ES-I3 (cell line): ENCODE measurements around the gene NACAD.

Experiments
- H3K36me3 ChIP-seq: 2 replicates; pipeline ENCODE4 v1.6.1; 2013; ENCODE audit warnings: mild to moderate bottlenecking, low read length, control low read depth, moderate library complexity; ENCODE audit not compliant: insufficient read depth
- H3K4me1 ChIP-seq: 2 replicates; pipeline ENCODE4 v1.6.1; 2013; ENCODE audit warnings: mild to moderate bottlenecking, control low read depth, low read length; ENCODE audit not compliant: insufficient read depth
- H3K9ac ChIP-seq: 2 replicates; pipeline ENCODE4 v1.6.1; 2013; ENCODE audit warnings: low read depth, mild to moderate bottlenecking, low read length, moderate library complexity
- H3K9me3 ChIP-seq: 2 replicates; pipeline ENCODE4 v1.6.1; 2013; ENCODE audit warnings: mild to moderate bottlenecking, low read length, moderate library complexity; ENCODE audit not compliant: control insufficient read depth, insufficient read depth

The NACAD gene

GRCh38 chr7:45066409-45066808, 22.4 kb downstream of the NACAD start:
- Histone ChIP-seq H3K9me3 (no peaks in the 10 kb centered on the region), H3K36me3 (peaks cover 3% of the 10 kb centered on the region; the same call in 1 of the 2 replicates), H3K4me1 (no peaks in the 10 kb centered on the region), H3K9ac (no peak overlapping the region)

- Histone ChIP-seq H3K9ac (no peak overlapping the region), H3K9me3 (no peaks in the 10 kb centered on the region), H3K4me1 (no peaks in the 10 kb centered on the region), H3K36me3 (peaks cover 3% of the 10 kb centered on the region; the same call in 1 of the 2 replicates)
Measured at GRCh38 chr7:45065031-45065995, 23.5 kb downstream of the NACAD start.

- H3K4me1 ChIP-seq: no peaks in the 10 kb centered on the region
- no peaks in the 10 kb centered on the region for H3K9me3 ChIP-seq
- no peak overlapping the region for H3K9ac ChIP-seq
- peaks cover 3% of the 10 kb centered on the region; the same call in 1 of the 2 replicates for H3K36me3 ChIP-seq
Measured at GRCh38 chr7:45064047-45064725, 24.6 kb downstream of the NACAD start.

GRCh38 chr7:45061806-45062425, 26.9 kb downstream of the NACAD start:
- Histone ChIP-seq H3K9me3 (no peaks in the 10 kb centered on the region), H3K4me1 (no peaks in the 10 kb centered on the region), H3K36me3 (peaks cover 3% of the 10 kb centered on the region; the same call in 1 of the 2 replicates), H3K9ac (no peak overlapping the region)

GRCh38 chr7:45061352-45061751, 27.4 kb downstream of the NACAD start:
- Histone ChIP-seq H3K9me3 (no peaks in the 10 kb centered on the region), H3K36me3 (peaks cover 3% of the 10 kb centered on the region; the same call in 1 of the 2 replicates), H3K4me1 (no peaks in the 10 kb centered on the region), H3K9ac (no peak overlapping the region)

- Histone ChIP-seq H3K9ac (no peak overlapping the region), H3K9me3 (no peaks in the 10 kb centered on the region), H3K36me3 (peaks cover 3% of the 10 kb centered on the region; the same call in 1 of the 2 replicates), H3K4me1 (no peaks in the 10 kb centered on the region)
Measured at GRCh38 chr7:45060295-45060694, 28.5 kb downstream of the NACAD start.

- Histone ChIP-seq H3K9ac (no peak overlapping the region), H3K36me3 (no peaks in the 10 kb centered on the region; the same call in 1 of the 2 replicates), H3K9me3 (no peaks in the 10 kb centered on the region), H3K4me1 (no peaks in the 10 kb centered on the region)
Measured at GRCh38 chr7:45057878-45058277, 30.9 kb downstream of the NACAD start.

- H3K36me3 ChIP-seq: no peaks in the 10 kb centered on the region; the same call in 1 of the 2 replicates
- H3K9ac ChIP-seq: no peak overlapping the region
- no peaks in the 10 kb centered on the region for H3K9me3 ChIP-seq
- H3K4me1 ChIP-seq: no peaks in the 10 kb centered on the region
Measured at GRCh38 chr7:45055594-45056219, 33.1 kb downstream of the NACAD start.

GRCh38 chr7:45055016-45055415, 33.8 kb downstream of the NACAD start:
- H3K9me3 ChIP-seq: no peaks in the 10 kb centered on the region
- H3K36me3 ChIP-seq: no peaks in the 10 kb centered on the region; the same call in 1 of the 2 replicates
- no peak overlapping the region for H3K9ac ChIP-seq
- H3K4me1 ChIP-seq: no peaks in the 10 kb centered on the region

GRCh38 chr7:45054442-45054841, 34.3 kb downstream of the NACAD start:
- Histone ChIP-seq H3K36me3 (no peaks in the 10 kb centered on the region; the same call in 1 of the 2 replicates), H3K9ac (no peak overlapping the region), H3K9me3 (no peaks in the 10 kb centered on the region), H3K4me1 (no peaks in the 10 kb centered on the region)

- no peaks in the 10 kb centered on the region; the same call in 1 of the 2 replicates for H3K36me3 ChIP-seq
- no peaks in the 10 kb centered on the region for H3K9me3 ChIP-seq
- H3K4me1 ChIP-seq: no peaks in the 10 kb centered on the region
- no peak overlapping the region for H3K9ac ChIP-seq
Measured at GRCh38 chr7:45053941-45054340, 34.8 kb downstream of the NACAD start.

- Histone ChIP-seq H3K9me3 (no peaks in the 10 kb centered on the region), H3K9ac (no peak overlapping the region), H3K4me1 (no peaks in the 10 kb centered on the region), H3K36me3 (no peaks in the 10 kb centered on the region; the same call in 1 of the 2 replicates)
Measured at GRCh38 chr7:45053401-45053800, 35.4 kb downstream of the NACAD start.

GRCh38 chr7:45052011-45052410, 36.8 kb downstream of the NACAD start:
- Histone ChIP-seq H3K36me3 (no peaks in the 10 kb centered on the region; the same call in 1 of the 2 replicates), H3K9ac (no peak overlapping the region), H3K4me1 (no peaks in the 10 kb centered on the region), H3K9me3 (no peaks in the 10 kb centered on the region)

- H3K4me1 ChIP-seq: no peaks in the 10 kb centered on the region
- no peaks in the 10 kb centered on the region; the same call in 1 of the 2 replicates for H3K36me3 ChIP-seq
- H3K9ac ChIP-seq: no peak overlapping the region
- H3K9me3 ChIP-seq: no peaks in the 10 kb centered on the region
Measured at GRCh38 chr7:45050198-45050597, 38.6 kb downstream of the NACAD start.
